GM21619 (cell line): Measurements from ENCODE around the gene HTRA1.

Experiments
- ATAC-seq: cut with Tn5 transposase; IDR thresholded peaks from one replicate; pipeline ENCODE4 v1.9.1; 2021; ENCODE audit not compliant: unreplicated experiment

The HTRA1 gene

DNA sequence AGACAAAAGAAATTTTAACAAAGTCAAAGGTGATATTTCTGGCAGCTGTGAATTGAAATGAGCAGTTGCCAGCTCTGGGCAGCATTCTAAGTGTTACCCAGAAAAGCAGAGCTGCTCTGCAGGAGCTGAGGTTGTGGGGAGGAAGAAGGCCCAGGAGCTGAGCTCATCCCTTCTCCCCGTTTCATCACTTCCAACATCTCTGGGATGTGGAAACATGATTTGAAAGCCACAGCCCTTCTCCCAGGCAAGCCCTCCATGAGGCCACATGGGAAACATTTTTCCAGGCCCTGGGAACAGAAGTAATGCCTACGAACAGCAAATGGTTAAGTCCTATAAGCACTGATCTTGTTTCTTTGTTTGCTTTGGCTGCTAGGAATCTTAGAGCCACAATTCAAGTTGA lies 88.3 kb downstream of the HTRA1 start:
- no peak for ATAC-seq

- no peak for ATAC-seq
These were observed 89.1 kb downstream of the HTRA1 start for GRCh38 chr10:122550427-122550826.

DNA sequence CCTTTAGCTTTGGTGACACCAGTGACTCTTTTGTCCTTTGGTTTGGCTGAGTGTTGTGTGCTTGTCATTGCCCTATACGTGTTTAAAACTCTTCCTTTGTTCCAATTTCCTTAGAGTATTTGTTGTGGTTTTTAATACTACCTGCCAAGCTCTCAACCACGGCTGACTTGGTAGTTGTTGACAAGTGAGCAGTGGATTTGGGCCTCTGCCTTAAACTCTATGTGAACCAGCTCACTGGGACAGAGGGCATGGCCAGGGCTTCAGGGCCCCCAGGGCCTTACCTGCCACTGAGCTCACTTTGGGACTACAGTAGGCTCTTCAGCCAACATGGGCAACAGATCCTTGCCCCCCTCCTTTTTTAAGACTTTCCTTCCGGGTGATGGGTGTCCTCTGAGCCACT lies 89.6 kb downstream of the HTRA1 start:
- no peak for ATAC-seq

DNA sequence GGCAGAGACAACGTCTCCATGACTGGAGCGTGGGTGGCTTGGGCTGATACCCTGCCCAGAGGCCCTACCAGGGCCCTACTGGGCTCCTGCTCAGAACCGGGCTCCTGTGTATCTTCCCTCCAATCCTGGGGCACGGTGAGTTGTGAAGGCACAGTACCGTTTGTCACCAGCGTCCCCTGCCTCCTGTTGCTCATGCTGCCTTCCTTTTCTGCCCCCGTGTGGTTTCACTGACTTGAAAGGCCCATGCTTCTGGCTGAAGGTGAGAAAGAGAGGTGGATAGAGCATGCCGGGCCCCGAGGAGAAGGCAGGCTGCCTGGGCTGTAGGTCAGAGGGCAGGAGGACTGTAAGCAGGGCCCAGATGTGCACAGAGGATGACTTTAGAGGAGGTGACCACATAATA lies 90.1 kb downstream of the HTRA1 start:
- ATAC-seq = no peak

DNA sequence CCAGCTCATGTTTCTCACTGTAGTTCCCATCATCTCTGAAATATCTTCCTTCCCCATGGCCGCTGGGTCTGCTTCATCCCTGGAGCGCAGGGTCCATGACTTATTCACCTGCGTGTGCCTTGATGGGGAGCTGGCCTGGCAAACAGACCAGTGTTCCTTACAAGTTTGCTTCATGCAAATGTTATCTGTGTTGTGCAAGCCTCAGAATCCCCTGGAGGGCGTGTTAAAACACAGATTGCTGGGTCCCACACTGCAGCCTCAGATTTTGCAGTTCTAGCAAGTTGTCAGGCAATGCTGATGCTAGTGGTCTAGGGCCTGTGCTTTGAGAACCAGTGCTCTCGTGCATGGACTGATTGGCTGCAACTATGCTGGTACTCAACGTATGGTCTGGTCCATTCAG lies 92.0 kb downstream of the HTRA1 start:
- no peak for ATAC-seq

DNA sequence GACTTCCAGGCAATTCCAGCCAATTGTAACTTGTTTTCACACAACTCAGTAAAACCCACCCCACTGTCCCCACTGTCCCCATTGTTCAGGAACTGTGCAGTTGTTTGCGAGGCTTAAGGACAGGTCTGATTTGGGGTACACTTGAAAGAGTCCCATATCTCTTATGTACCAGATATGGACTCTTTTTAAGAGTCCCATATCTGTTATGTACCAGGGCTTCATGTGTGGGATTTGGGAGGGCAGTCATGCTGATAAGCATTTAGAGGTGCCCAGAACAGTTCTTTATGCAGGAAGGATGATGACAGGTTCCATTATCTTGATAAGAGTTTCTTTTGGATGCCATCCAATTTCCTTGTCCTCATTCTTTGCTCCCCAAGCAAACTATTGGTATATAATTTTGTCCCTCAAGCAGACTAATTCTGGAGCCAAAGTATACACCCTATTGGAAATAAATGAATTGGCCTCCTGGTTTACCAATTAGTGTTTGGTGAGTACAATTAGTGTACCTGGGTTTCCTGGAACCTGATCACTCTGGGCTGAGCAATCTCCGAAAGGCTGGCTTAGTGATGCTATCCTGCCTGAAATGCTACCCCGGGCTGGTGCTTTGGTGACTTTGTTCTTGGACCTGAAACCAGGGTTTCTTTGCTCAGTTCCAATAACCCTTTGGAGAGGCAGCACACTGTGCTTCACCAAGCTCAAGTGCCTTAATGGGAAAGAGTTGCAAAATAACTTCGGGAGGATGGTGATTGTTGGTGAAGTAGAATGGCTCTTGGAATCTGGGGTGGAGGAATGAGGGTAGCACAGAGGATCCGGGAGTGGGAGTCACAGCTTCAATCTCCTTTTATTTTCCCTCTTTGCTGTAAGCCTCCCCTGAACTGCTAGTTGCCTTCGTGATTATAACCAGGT lies 93.0 kb downstream of the HTRA1 start:
- no peak for ATAC-seq

GRCh38 chr10:122555442-122555841 lies 94.1 kb downstream of the HTRA1 start:
- ATAC-seq = no peak

- no peak for ATAC-seq
These were observed 96.2 kb downstream of the HTRA1 start for GRCh38 chr10:122557516-122557915.

DNA sequence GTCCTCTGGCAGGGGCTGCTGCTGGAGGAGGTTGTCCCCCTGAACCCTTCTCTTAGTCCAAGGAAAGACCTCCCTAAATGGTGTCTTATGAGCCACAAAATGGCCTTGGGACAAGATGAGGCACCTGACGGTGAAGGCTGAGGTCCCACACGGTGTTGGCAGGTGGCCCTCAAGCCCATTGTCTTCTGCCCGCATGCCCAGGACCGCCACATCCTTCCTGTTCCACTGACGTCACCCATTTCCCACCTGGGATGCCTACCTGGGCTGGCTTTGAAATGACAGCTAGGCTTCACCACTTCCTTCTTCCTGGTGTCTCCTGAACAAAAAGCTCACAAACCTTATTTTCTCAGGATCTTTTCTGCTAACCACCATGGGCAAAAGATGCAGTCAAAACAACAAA lies 97.1 kb downstream of the HTRA1 start:
- no peak for ATAC-seq

GRCh38 chr10:122559228-122559627 lies 97.9 kb downstream of the HTRA1 start:
- no peak for ATAC-seq

DNA sequence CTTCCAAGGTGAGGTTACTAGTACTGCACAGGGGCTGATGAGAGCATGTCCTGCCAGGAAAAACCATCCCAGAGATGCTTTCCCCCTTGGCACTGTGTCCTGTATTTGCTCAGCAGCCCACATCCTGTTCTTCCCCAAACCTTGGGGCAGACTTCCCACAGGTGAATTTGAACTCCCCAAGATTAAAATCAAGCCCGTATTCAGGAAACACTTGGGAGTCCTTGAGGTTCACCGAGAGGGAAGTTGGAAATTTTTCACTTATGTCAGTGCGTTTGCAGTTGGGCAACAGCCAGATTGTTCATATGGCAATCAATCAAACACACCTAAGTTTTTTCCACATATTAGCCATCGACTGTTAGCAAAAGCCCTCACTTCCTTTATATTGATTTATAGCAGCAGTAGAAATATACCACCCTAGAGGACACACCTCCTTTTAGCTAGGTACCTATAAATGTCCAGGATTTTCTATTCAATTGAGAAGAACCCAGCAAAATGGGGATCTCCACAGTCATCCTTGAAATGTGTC lies 99.0 kb downstream of the HTRA1 start, which contains the start of gene DMBT1:
Gene DMBT1, plus strand, starts transcription at position 476 of the 526 bp plus-strand sequence. Its CDS starts 17 bp downstream, at position 493.
- ATAC-seq = no peak

DNA sequence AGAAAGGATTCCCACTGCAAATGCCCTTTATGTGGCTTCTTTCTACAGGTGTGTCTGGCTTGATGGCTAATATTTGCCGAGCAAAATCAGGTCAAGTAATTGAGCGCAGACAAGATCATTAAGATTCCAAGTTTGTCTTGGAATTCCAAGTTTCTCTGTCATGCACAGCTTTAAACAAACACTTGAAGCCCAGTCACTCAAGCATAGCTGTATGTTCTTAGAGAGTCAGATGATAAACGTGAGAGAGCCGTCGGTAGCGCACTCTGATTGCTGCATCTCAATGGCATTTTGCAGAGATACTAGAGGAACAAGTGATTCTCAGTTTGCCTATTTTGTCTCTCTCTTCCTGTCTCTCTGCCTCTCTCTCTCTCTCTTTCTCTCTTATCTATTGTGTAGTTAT lies 99.9 kb downstream of the HTRA1 start:
- ATAC-seq = no peak

- ATAC-seq = no peak
These were observed 100.4 kb downstream of the HTRA1 start for GRCh38 chr10:122561792-122562191.
